NCI-H748 (cell line): ENCODE measurements around the gene C10orf53.
"Not testable (repeated sequence)": the region's sequence is repeated elsewhere in the genome, so short reads cannot be mapped to it uniquely, and the experiment has no call there.

ENCODE experiments used
- DNase-seq: peaks from one replicate; lab custom pipeline; 2025; ENCODE audit not compliant: unreplicated experiment; lab: John Stamatoyannopoulos, UW

The C10orf53 gene

DNA sequence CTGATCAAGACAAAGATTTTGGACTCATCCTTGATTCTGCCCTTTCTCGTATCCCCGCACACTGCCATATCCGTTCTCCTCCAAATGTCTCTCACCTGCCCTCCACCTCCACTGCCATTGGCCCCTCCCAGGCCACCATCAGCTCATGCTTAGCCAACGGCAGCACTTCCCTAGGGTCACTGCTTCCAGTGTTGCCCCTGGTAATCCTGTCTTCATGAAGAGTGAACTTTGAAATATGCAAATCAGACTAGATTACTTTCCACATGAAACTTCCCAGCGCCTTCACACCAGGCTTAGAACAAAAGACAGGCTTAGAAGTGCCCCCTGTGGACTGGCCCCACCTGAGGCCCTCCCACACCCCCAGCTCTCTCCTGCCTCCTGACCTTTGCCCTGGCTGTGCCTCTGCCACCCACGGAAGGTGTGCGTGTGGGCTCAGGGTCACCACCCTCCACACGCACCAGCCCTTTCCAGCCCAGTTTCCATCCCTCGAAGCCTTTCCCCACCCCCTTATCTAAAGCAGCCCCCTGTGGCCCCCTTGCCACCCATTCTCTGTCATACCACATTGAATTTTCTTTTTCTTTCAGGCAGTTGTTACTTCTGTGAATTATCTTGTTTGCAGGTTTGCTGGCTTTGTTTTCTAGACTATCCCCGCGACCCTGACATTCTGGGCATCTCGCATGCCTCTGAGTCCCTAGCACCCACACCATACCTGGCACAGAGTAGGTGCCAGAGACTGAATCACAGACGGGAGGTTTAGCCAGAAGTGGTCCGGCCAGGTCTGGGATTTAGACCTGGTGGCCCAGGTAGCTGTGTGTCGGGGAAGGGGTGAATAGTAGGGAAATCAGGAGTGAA is 26.8 kb upstream of the C10orf53 start:
- DNase-seq = no peak

DNA sequence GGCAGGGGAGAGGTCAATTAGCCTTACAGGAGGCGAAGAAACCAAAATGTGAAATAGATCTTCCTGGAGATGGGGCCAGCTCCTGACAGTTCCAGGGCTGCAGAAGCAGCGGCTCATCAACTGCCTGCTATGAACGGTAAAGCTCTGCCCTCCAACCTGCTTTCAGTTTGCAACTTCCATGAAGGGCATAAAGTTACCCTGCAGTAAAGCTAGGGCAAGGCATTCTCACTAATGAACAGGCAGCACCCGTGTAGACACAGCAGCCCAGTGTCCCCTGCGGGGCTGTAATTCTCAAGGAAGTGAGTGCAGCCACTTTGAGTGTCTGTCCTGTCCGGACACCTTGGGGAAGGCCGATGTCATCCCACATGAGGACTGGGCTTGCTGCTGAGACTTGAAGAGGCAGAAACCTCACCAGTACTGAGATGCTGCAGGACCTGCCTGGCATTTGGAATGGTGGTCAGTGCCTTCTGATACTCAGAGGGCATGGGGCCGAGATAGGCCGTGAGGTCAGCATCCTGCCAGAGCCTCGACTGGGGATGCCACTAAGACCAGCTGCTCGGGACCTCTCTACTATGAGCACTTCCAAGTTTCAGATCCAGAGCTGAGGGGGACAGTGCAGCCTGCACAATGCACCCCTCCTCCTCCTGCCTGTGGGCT is 26.1 kb upstream of the C10orf53 start:
- no peak for DNase-seq

DNA sequence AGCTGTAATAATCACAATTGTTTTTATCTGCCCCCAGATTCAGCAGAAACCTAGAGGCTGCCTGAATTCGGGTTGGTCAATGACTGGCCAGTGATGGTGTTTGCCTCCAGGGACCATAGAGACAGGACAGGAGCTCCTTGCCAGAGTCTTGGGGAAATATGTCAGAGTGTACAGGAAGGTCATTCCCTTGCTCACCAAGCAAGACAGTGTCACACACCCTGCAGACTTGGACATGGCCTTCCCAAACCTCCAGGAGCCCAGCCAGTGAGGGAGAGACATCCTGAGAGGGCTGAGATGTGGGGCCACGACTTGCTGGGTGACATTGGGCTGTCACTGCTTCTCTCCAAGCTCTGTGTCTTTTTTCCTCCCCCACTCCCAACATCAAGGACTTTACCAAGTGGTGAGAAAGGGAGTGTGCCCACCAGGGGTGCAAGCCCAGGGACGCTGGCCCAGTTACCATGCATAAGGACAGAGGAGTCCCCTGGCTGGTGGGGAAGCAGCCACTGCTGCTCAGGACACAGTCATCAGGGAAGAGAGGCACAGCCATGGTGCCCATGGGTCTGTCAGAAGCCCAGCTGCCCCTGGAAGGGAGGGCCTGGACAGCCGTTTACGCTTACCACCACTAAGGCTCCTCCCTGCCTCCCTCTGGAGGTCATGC is 25.3 kb upstream of the C10orf53 start:
- DNase-seq = no peak

DNA sequence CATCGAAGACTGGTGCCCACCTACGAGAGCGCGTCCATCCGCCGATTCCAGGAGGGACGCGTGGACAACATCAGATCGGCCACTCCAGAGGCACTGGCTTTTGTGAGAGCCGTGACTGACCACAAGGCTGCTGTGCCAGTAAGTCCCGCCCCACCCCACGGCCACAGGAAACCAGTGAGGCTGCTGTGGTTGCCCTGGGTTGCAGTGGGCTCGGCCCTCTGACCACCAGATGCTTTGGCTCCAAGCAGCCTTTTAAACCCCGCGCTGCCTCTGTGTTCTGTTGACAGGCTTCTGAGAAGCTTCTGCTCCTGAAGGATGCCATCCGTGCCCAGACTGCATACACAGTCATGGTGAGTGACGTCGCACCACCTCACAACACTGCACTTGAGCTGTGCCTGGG is 24.4 kb upstream of the C10orf53 start:
- DNase-seq = no peak

DNA sequence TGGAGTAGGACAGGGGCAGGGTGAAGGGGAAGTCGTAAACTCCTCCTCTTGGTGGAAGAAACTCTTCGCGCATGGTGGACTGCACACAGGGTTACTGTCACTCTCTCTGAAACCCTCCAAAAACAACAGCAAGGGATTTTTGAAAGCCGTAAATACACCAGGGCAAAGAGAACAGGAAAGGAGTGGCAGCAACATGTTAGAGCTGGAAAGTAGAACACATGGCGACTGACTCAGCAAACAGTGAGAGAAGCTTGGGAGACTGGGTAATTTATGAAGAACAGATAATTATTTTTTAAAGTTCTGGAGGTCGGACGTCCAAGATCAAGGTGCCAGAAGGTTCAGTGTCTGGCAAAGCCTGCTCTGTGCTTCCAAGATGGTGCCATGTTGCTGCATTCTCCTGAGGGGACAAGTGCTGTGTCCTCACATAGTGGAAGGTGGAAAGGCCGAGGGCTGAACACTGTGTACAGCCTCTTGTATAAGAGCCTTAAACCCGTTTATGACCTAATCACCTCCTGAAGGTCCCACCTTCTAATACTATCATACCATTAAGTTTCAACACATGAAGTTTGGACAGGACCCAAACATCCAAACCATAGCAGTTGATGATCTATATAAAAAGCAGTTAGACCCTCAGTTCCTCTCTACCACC is 22.5 kb upstream of the C10orf53 start:
- no peak for DNase-seq

DNA sequence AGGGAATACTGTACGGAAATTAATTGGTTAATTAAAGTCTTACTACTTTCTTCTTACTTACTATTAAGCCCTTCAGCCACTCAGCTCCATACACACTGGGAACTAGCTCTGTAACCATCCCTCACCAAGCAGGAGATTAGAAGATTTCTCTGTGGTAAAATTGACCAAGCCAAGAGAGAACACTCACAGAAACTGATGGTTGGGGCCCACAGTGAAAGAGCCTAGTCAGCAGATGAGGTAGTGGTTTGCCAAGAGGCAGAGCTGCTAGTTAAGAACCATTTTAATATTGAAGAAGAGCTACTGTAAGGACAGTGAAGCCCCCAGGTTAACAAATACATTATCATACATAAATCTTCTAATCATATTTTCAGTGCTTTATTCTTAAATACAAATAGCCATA is 21.8 kb upstream of the C10orf53 start:
- no peak for DNase-seq

DNA sequence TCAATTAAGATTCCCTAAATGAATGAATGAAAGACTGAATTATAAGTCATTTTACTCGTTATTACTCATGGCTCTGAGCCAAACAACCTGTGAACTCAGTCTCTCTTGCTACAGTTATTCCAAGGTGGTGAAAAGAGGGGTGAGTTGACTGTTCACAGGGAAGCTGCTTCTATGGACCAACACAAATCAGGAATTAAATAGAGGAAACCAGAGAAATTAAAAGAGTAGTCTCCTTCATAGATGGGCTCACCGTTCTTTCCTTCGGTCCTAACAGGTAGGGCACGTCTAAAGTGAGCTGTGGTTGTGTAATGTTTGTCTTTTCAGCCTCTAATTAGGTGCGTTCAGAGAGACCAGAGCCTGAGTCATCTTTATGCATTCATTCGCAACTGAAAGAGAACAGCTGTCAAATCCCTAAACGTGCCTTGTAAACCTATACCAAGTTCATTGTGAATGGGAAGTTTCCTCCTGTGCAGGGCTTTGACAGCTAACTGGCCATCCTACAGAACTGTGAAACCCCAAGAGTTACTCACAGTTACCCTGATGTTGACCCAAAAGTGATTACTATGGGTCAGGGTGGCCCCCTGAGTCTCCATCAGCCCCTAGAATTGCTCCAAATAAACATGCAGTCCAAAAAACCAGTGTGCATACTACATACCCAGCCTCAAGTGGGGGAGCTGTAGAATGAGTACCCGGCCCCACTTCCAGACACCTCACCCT is 18.2 kb upstream of the C10orf53 start:
- DNase-seq = no peak

DNA sequence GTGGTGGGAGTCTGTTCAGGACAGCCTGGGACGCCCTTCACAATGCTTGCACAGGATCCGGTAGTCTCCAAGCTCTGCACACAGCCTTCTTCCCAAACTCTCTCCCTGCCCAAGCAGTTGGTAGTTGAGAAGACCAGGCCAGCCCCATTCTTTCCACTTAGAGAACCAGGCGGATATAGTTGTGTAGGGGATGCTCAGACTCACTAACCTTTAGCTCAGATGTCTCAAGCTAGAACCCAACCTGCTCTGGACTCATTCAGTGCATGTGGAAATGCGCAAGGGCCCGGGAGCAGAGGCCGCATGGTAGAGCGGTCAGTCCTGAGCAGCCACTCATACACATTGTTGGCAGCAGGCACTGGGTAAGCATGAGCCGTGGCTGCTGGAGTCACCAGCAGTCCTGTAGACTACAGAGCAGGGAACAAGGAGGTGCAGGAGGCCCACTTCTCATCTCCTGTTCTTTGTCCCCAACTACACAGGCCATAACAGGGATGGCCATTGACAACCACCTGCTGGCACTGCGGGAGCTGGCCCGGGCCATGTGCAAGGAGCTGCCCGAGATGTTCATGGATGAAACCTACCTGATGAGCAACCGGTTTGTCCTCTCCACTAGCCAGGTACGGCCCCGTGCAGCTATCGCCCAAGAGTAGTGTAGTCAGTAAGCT is 17.2 kb upstream of the C10orf53 start:
- DNase-seq = no peak

DNA sequence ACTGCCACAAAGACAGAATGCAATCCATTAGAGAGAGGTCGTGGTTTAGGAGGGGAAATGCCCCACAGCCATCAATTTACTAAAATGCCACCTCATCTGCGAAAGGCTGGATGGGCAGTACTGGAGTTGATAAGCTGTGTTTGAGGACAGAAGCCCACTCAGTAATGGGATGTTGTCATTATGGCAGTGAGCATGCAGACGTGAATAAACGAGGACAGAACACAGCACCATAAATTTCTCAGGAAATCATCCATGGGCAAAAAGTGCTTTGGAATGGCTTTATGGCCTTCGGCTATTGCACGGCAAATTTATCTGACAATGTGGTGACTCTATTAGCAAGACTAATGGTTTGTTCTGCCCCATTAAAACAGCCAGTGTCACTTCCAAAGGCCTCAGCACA is 15.9 kb upstream of the C10orf53 start:
- no peak for DNase-seq

DNA sequence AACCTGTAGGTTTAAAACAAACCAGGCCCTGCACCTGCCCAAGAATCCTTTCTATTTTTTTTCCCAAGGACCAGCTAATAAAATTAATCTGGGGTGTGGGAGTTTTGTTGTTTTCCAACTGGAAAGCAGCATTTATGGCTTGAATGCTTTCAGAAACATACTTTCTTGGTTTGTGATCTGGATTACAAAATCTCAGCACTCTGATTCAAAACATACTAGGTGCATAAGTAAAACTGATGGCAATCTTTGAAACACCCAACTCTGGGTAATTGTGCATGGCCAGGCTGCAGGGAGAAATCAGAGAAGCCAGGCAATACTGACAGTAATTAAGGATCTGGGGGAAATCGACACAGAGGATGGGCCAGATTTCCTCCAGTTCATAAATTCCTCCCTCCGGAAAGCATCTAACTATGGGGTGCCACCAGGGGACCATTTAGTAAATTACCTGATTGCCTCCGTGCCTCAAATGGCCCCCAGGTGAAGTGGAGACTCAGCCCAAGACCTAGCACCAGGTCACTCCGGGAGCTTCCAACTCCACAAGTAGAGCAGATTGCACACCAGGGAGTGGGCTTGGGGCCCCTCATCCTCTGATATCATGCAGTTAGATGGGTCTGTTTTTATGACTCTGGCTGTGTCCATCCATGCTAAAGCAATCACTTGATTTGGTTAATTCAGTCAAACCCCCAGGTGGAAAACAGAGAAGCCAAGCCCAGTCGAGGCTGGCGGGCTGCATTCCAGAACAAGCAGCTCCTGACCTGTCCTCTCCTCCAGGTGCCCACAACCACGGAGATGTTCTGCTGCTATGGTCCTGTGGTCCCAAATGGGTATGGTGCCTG is 15.2 kb upstream of the C10orf53 start:
- DNase-seq = no peak

DNA sequence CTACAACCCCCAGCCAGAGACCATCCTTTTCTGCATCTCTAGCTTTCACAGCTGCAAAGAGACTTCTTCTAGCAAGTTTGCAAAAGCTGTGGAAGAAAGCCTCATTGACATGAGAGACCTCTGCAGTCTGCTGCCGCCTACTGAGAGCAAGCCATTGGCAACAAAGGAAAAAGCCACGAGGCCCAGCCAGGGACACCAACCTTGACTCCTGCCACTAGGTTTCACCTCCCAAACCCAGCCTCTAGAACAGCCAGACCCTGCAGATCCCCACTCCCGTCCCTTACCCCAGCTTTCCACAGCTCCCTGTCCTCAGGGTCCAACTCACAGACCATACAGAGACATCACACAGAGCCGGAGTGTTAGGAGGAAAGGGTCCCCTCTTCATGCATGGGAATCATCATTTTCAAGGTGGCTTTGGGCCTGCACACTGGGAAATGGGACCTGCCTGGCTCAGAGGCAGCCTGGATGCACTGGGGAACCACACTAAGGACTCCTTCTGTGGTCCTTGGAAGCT is 14.6 kb upstream of the C10orf53 start:
- no peak for DNase-seq

DNA sequence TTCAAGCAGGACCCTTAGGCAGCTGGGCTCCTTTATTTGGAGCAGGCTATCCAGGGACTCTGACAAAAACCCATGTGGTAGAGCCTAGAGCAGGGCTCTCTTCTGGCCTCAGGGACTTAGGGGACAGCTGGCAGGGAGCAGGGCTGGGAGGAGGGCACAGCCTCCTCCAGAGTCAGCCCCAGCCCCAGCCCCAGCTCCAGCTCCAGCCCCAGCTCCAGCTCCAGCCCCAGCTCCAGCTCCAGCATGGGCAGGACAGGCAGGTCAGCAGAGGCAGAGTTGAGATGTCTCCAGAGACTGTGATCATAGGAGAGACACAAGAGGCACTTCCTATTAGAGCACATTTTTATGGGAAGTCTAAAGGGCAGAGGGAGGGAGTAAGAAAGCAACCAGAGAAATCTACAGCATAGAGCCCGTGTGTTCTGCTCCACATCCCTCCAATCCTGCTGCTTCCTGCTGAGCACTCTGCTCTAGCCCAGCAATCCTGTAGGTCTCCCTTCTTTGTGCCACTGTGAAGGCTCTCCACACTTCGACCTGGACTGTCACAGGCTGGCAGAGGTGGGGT is 13.3 kb upstream of the C10orf53 start:
- DNase-seq = no peak

DNA sequence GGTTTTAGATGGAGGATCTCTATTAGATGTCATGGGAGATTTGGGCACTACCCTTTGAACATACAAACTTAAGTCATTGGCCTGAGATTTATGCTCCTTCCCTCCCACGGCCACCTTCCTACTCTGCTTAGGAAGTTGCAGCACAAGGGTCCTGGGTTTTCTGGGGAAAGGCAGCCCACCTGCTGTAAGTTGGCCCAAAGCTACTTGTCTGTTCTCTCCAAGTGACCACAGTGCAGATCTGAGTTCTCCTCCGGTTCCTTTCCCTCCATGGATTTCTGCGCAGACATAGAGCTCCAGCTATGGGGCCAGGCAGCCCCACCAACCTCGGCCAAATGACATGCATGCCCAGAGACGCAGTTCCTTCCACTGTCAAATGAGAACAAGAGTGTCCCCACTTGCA is 12.8 kb upstream of the C10orf53 start:
- DNase-seq = no peak

DNA sequence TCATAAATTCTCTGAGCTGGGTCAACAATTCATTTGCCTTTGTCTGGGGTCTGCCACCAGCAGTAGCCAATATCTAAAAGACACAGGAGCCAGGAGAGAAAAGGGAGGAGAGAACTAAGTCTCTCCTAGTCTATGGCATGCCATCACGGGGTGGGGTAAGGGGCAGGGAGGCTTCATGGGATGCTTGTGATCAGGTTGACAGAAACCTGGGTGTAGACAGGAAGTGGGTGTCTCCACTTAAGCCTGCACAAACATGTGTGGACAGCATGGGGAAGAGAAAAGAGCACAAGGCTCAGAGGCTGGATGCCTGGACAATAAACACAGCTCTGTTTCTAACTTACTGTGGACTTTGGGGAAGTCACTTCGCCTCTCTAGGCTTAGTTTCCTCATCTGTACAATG is 11.5 kb upstream of the C10orf53 start:
- no peak for DNase-seq

DNA sequence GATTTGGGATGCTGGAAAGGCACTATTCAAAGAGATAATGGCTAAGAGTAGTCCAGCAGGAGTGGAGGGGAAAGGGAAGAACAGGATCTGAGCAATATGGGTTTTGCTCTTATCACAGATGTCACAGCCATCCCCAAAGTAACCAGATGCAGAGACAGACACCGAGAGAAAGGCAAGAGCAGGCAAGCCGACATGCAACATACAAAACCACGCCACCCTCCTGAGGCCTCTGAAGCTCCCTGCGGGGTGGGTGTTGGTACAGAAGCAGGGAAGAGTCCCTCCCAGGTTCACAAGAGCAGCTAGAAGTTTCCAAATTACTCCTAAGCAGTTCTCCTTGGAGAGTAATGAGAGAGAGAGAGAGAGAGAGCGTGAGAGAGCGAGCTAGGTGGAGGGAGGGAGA is 10.8 kb upstream of the C10orf53 start:
- DNase-seq = no peak

DNA sequence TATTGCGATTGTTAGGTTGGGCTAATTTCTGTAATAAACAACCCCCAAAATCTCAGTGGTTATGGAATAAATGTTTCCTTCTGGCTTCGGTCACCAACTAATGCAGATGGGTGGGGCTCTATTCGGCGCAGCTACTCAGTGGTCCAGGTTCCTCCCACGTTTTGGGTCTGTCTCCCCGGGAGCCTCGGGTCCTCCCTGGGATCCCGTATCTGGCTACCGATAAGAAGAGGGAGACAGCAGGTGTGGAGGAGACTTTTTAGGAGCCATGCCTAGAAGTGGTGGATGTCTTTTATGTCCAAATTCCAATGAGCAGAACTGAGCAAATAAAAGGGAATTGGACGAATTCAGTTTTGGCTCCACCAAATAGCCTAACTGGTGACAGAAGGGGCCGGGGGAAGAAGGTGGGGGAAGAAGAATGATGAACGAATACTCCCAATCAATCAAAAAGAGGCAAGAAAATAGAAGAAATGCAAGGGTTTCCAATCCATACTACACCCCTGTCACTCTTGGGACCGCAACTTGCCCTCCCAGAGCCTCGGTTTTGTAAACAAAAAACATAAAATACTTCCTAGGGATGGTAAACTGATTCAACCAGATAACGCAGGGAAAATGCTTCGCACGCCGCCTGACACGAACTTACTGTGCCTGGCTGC is 498 bp upstream of the C10orf53 start:
- DNase-seq = no peak

DNA sequence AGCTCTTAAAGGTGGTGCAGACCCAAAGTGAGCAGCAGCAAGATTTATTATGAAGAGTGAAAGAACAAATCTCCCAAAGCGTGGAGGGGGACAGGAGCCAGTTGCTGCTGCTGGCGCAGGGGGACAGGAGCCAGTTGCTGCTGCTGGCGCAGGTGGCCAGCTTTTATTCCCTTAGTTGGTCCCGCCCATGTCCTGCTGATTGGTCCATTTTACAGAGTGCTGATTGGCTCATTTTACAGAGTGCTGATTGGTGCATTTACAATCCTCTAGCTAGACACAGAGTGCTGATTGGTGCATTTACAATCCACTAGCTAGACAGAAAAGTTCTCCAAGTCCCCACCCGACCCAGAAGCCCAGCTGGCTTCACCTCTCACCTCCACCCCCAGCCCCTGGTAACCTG is 3.0 kb downstream of the C10orf53 start:
- not testable (repeated sequence) for DNase-seq

DNA sequence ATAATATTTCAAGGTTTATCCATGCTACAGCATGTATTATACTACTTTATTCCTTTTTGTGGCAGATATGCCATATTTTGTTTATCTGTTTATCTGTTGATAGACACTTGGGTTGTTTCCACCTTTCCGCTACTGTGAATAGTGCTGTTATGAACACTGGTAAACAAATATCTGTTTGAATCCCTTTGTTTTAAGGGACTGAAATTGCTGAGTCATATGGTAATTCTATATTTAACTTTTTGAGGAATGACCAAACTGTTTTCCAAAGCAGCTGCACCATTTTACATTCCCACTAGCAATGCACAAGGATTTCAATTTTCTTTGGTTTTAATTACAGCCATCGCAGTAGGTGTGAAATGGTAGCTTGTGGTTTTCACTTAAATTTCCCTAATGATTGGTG is 3.4 kb downstream of the C10orf53 start:
- no peak for DNase-seq

DNA sequence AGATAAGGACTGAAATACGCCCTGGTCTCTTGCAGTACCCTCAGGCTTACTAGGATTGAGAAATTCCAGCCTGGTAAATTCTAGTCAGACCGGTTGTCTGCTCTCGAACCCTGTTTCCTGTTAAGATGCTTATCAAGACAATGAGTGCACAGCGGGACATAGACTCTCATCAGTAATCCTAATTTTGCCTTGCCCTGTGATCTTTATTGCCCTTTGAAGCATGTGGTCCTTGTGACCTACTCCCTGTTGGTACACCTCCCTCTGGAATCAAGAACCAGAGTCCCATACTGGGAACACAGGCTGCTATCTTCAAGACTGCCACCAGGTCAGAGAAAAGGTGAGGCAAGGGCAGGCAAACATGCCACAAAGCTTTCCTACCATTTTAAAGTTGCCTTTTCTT is 7.2 kb downstream of the C10orf53 start:
- DNase-seq = no peak
